HCT116 (cell line): ENCODE results near the gene FBLN7.

Experiments
- CTCF ChIP-seq, 3 experiments: fragments of 200-600 bp in 1 of 3; sonication (generic) in 1 of 3; IDR thresholded peaks in 2 of 3; conservative IDR thresholded peaks in 1 of 3; 2 replicates each; pipeline ENCODE4 v1.5.1; 2012 to 2017; ENCODE audit warnings: low read depth in 2 of 3, low read length in 2 of 3, antibody characterized with exemption in 1 of 3, borderline replicate concordance in 1 of 3, control low read depth in 1 of 3, mild to moderate bottlenecking in 1 of 3, mixed read lengths in 1 of 3, mixed run types in 1 of 3, moderate library complexity in 1 of 3; ENCODE audit not compliant: insufficient read depth in 1 of 3
- POLR2A ChIP-seq: IDR thresholded peaks from 2 replicates; pipeline ENCODE4 v1.7.0; 2011; ENCODE audit warnings: borderline replicate concordance; ENCODE audit not compliant: insufficient read depth, insufficient read length; ENCODE audit errors: extremely low read depth
- RAD21 ChIP-seq: IDR thresholded peaks from 2 replicates; pipeline ENCODE4 v1.6.1; 2012; ENCODE audit warnings: low read depth, mild to moderate bottlenecking
- SIN3A ChIP-seq: IDR thresholded peaks from 2 replicates; pipeline ENCODE4 v1.6.1; 2012; ENCODE audit warnings: low read depth
- YY1 ChIP-seq: IDR thresholded peaks from 2 replicates; pipeline ENCODE4 v1.6.1; 2011; ENCODE audit warnings: low read length, low read depth, moderate library complexity, mild to moderate bottlenecking; ENCODE audit not compliant: insufficient replicate concordance; ENCODE audit errors: extremely low read depth

- no peak for TF ChIP-seq POLR2A
- TF ChIP-seq CTCF (IDR thresholded peaks at IDR 0.05 in 2 of 3, conservative IDR thresholded peaks at IDR 0.05 in 1 of 3; ENCODE audit: borderline replicate concordance in 1 of 3, insufficient read depth in 1 of 3, low read depth in 2 of 3, low read length in 2 of 3) = no peak
- no peak for TF ChIP-seq YY1
- no peak for TF ChIP-seq SIN3A
- TF ChIP-seq RAD21 = no peak
These were observed 30.4 kb downstream of the FBLN7 start for GRCh38 chr2:112168422-112169124.
